GM19035 (cell line): ENCODE results near the gene SYT7.

Experiments used
- ATAC-seq: cut with Tn5 transposase; IDR thresholded peaks from one replicate; pipeline ENCODE4 v1.9.1; 2021; ENCODE audit not compliant: unreplicated experiment

The SYT7 gene

DNA sequence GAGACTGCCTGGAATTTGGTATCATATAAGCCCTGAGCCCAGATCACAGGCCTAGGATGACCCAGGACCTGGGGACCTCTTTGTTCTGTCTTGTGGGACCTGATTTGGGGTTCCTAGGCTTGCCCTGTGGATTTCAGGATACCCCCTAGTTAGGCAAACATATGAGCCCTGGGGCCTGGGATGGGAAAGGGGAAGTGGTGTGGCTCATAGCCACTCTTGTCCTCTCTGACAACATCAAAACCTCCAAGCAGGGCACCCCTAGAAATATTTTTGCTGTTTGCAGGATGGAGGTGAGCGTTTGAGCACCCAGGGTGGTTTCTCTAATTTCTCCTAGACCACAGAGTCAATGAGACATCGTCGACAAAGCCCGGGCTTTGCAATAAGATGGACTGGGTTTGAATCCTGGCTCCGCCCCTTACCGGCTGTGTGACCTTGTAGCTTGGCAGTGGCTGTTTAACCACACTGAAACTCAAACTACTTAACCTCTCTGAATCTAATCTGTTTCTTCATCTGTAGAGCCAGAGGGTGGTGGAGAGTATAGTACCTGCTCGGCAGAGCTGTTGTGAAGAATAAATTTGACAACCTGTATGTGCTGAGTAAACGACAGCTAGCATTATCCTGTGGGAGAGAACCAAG lies 77.6 kb downstream of the SYT7 start:
- no peak for ATAC-seq

DNA sequence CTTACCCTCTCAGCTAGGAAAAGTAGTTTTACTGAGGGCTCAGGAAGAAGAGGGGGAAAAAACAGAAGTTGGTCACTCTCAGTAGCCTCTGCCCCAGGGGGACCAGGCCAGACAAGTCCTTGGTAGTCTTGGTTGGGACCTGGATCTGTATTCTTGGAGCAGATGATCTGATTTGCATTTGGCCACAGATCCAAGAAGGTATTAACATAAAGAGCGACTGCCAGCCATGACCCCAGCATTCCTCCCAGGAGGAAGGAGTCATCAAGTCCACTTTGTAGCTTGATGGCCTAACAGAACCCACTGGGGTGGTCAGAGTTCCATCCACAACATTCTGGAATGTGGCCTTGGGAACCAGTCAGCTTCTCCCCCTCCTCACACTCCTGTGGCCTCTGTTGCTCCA lies 78.4 kb downstream of the SYT7 start:
- ATAC-seq, result no peak

DNA sequence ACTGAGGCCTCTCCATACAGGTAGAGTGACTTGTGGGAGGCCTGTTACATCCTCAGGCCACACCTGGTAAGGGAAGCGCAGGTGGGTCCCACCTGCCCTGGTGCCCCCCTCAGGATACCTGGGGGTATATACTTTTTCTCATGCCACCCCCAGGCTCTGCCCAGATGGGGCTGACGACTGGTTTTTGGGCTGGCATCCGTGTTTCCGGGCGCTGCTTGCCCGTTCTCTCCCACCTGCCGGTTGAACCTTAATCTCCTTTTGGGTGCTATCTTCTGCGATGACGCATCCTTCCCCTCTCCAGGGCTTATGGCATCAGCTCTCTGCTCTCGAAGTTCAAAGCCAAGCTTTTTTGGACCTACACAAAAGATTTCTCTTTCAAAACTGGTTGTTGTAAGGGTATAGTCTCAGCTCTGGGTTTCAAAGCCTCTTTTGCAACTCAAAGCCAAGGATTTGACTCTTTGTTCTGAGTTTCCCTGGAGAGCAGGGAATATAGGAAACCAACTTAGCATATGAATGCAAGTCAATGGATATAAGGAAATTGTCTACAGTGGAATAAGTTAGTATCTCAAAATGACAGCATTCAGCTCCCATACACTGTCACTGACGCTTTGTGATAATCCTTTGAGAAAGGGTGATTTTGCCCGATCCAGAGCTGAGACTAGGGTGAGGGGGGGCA lies 80.9 kb downstream of the SYT7 start:
- ATAC-seq, result no peak

DNA sequence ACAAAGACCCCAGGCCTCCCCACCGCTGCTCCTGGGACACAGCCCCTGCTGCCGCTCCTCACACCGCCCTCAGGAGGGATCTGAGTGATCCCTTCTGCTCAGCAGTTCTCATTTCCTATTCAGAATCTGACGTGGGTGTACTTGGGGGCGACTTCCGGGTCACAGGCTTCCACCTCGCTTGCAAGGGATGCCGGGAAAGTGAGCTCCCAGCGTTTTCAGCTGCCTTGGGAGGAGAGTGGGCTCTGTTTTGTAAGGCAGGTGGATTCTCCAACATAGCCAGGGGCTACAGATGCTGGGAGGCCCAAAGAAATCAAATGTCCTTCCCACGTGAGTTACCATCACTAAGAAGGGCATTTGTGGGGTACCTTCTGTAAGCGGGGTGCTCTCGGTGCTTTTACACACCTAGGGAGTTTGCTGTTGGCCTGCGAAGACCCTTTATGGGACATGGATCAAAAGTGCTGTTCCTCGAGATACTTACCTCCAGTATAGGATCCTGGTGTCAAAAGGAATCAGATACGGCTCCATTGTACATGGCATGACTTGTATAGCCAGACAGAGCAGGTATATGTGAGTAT lies 82.0 kb downstream of the SYT7 start:
- no peak for ATAC-seq

DNA sequence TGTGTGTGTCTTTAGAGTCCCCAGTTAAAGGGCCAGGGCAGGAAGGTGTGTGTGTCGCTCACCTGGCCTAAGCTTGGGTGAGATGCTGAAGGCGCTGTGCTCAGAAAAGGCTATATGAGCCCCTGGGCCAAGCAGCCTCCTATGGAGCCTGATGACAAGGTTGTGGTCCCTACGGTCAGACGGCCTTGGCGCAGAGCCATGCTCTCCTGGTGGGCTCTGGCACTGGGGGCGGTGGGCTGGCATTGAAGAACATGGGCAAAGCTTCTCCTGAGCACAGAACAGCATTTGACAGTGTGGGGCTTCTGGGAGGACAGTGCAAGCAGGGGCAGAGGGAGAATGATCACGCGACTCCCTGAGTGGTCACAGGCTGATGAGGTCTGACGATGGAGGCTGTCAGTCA lies 83.0 kb downstream of the SYT7 start:
- ATAC-seq, result no peak

DNA sequence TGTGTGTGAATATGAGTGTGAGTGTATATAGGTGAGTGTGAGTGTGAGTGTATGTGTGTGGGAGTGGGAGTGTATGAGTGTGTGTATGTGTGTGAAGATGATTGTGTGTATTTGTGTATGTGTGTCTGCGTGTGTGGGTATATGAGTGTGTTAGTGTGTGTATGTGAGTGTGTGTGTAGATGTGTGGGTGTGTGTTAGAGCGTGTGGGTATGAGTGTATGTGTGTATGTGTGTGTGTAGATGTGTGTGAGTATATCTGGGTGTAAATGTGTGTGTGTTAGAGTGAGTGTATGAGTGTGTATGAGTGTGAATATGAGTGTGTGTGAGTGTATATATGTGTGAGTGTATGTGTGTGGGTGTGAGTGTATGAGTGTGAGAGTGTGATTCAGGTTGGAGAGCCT lies 83.4 kb downstream of the SYT7 start:
- ATAC-seq, result no peak

DNA sequence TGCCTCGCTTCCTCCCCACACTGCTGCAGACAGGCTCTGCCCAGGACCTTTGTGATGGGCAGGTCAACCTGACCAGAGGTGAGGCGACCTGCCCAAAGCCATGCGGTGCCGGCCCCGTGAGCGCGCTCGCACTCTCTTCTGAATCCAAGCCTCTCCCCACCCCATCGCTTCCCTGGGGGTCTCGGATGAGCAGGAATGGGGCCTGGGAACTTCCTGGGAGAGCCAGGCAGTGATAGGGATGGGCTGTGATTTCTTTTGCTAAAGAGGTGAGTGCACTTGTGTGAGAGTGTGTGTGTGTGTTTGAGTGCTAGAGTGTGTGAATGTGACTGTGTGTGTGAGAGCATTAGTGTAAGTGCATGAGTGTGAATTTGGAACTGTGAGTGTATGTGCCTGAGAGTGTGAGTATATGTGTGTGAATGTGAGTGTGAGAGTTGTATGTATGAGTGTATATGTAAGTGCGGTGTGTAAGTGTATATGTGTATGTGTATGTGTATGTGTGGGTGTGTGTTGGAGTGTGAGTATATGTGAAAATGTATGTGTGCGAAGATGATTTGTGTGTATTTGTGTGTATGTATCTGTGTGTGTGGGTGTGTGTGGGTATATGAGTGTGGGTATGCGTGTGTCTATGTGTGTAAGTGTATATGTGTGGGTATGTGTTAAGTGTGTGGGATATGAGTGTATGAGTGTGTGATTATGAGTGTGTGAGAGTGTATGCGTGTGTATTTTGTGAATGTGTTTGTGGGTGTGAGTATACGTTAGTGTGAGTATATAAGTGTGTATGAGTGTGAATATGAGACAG lies 84.1 kb downstream of the SYT7 start:
- ATAC-seq, result no peak

DNA sequence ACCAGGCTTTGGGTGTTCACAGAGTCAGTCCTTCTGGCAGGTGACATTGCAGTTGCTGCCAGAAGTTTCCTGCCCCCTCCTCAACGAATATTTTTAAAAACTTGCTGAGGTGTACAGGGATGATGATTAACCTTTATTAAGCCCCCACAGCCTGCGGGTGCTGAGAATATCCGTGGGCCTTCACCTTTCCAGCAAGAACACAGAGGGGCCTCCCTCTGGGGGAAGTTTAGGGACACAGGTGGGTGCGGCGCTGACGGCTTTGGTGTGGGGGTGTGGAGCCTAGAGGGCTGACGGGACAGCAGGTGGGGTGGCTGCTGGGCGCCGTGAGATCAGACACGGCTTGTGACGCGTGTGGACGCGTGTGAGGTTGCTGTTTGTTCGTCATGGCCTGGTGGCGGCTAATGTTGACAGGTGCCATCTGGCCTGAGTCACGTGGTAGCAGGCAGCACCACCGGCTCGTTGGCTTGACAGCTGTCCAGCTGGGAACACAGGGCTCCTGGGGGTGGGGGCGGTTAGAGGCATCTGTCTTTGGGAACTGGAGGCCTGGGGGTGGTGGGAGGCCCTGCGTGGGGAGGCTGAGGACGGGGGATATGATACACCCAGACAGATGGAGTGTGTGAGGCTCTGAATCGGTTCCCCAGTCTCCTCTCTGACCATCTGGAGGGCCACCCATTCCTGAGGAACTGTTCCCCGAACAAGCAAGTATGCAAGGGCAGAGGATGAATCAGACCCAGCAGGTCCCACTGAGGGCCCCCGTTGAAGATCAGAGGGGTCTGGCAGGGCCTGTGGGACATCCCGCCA lies 84.9 kb downstream of the SYT7 start:
- ATAC-seq, result no peak

DNA sequence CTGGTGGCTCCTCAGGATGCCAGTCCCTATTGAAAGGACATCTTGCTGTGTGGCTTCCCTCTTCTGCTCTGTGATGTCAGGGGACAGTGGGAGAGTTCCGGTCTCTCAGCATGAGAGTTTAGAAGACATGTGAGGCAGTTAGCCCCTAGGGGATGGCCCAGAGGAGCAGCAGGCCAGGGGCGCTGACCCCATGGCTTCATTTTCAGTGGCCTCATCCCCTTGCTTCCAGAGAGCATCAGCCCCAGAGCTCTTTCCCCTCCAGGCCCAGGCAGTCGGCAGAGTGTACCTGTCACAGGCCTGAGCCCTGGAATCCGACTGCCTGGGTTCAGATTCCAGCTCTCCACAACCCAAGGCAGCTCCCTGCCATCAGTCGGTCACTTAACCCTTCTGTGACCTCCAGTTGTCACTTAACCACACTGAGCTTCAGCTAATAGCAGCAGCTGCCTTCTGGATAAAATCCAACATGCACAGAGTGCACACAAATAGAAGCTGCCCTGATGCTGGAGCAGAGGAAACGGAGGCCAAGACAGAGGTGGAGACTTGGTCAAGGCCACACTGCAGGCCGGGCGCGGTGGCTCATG lies 86.4 kb downstream of the SYT7 start:
- no peak for ATAC-seq

DNA sequence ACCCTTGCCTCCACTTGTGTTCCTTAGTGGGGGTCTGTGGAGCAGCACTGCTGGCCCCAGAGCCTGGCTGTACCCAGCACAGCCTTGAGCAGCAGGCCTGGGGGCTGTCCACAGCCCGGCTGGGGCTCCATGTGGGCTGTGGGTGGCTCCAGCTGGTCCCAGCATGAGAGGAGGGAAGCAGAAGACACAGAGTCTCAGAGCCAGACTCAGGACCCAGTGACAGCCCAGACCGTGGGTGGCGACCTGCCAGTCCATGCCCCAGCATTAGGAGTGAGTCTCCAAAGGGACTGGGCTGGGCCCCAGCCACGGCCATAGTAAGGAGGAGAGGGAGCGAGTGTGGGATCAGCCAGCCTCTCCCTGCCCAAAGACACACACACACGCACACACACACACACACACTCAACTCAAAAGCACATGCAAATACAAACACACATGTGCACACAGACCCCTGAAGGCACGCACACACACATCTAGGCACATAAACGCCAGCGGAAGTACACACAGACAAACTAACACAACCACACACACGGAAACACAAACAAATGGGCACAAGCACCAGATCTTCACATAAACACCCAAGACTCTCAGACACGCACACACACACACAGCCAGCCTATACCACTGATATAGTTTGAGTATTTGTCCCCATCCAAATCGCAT lies 89.0 kb downstream of the SYT7 start:
- ATAC-seq, result no peak

DNA sequence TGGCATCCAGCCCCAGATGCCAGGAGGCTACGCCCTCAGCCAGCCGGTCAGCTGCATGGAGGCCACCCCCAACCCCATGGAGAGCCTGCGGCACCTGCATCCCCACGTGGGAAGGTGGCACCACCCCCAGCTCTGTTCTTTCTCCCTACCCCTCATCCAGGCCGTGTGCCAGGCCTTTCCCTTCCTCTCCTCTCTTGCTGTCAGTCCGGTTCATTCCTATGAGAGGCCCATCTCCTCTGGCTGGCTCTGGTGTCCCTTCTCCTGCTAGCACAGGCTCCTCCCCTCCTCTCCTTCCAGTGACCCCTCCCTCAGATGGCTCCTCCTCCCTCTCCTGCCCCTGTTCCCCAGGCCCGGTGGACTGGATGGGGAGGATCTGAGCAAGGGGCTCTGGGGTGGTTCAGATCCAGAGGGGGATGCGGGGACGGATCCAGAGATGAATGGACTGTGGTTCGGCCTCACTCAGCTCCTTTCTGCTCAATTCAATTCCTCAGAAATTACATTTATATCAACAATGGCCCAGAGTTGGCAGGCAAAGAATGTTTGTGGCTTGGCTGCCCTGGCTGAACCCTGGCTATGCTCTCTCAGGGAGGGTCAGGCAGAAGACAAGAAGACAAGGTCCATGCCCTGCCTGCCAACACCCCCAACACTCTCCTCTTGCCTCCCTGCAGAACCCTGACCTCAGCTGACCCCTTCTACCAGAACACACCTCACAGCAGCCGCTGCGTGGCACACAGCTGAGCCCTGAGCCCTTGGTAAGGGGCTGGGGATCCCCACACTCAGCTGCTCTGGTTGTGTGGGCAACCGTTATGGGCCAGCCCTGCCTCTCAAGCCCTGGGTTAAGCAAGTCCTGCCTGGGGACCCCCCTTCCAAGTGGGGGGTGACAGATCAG lies 90.8 kb downstream of the SYT7 start:
- no peak for ATAC-seq

DNA sequence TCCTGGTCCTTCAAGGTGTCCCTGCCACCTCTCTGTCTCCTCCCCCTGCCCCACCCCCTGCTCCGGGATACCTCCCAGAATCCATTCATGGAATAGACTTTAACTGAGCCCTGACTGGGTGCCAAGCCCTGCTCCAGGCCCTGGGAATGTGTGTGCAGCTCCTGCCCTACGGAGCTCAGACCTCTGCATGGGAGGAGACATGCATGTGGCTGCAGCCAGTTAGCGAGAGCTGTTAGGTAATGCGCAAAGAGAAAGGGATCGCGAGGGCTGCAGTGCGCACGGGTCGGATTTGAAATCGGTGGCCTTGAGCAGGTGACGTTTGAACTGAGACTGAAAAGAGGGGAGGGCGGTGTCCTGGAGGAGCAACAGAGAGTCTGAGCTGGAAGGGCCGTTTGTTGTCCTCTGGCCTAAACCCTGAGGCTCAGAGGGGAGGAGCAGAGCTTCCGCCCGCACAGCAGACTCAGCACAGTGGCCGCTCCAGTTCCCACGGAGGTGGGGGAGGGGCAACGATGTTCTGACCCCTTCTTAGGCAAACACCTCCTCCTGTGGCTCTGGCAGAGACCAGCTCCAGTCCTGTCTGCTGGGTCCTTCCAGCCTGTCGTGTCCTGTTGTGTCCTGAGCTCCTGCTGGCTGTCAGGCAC lies 92.1 kb downstream of the SYT7 start:
- ATAC-seq, result no peak

DNA sequence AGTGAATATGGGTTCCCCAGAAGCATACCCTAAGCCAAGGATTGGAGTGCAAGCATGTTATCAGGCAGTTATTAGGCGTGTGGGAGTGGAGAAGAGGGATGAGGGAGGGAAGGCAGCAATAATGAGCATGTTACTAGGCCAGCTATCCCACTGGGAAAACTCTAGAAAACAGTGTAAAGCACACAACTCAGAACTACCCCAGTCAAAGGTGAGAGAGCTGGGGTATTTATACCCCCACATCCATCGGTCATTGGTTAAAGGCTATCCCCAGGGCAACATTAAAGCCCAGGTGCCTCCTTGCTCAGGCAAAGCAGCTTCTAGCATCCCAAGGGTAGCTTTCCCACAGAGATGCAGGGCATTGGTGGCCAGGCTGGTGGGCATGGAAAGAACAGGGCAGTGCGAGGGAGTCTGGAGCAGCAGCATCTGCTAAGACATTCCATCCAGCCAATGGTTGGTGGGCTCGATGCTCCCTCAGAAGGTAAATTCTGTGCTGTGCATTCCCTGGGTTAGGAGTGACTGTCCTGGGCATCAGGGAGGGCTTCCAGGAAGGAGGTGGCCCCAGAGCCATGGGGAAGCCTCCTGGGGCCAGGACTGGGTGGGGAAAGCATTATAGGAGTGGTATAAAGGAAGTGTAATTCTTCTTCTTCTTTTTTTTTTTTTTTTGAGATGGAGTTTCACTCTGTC lies 93.4 kb downstream of the SYT7 start:
- ATAC-seq, result no peak

DNA sequence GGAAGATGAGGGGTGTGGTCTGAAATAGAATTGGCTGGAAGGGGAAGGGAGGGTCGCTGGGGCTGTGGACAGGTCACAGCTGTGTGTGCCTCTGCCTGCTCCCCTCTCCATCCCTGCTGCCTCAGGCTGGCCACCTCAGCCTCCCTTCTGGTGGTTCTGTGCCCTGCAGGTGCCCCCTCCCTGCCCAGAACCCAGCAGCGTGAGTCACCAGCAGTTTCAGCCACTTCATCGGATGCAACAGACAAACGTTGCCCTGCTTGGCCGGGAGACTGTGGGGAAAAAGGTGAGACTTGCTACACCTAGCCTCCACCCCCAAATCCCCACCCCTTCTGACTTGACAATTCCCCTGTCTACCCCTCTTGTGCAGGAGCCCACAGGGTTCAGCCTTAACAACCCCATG lies 94.1 kb downstream of the SYT7 start:
- ATAC-seq, result no peak

DNA sequence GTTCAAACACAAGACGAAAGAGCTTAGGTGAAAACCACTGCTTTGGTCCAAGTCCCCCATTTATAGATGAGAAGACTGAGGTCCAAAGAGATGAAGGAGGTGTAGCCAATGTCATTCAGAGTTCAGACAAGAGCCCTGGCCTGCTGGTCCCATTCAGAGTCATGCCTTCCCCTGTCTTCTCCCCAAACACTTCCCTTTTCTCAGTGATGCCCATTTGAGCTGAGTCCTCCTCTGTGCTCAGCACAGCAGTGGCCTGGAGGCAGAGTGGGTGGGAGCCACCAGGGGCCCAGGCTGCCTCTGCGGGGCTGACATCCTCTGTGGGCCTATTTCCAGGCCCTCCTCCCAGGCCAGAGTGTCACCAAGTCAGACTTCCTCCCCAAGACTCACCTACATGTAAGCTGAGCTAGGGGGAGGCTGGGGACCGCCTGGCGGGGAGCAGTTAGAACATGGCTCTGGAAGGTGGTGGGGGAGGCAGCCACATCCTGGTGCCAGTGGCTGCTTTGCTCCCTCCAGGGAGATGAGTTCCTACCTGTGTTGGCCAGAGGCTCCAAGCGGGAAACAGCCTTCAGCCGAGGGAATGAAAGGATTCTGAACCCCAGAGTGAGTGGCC lies 94.8 kb downstream of the SYT7 start:
- no peak for ATAC-seq

DNA sequence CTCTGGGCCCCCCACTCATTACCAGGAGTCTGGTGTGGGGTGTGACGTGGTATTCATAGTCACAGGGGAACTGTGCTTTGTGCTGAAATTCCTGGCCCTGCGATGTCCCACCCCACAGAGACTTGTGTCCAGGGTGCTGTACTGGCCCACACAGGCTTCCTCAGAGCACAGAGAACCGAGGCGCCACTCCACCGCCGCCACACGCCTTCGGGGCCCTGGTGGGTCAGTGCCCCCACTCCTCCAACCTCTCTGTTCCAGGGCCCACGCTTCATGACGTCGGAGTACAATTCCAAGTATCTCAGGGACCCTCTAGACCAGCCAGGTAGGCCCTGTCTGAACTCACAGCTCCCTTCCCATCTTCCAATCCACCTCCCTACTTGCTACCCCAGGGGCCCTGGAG lies 95.8 kb downstream of the SYT7 start:
- no peak for ATAC-seq

DNA sequence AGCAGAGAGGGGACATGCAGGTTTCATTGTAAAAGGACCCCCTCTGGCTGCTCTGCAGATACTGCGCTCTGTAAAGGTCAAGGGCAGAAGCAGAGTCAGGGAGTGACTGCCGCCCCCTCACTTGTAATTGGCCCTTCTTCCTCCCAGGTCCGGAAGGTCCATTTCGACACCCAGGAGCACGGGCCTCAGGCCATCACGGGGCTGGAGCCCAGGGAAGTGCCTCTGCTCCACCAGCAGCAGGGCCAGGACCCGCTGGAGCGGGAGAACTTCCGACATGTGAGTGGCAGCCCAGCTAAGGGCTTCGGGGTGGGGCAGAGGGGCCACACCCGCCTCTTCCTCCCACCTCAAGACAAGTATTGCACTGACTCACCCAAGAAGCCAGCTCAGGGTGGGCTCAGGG lies 96.3 kb downstream of the SYT7 start:
- ATAC-seq, result no peak

DNA sequence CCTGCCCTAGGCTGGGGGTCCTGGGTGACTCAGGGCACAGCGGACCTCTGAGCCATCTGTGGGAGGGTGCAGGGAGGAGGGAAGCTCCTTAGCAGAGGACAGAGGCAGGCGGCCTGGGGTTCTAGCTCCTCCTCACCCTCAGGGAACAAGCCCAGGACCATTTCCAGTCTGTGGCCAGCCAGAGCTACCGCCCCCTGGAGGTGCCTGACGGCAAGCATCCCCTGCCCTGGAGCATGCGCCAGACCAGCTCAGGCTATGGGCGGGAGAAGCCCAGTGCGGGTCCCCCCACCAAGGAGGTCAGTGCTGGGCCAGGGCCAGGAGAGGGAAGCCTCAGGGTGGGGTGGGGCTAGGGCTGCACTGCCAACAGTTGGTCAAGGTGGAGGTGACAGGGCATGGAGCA lies 98.4 kb downstream of the SYT7 start:
- ATAC-seq, result no peak
